HG03039 (cell line): ENCODE results near the gene ASIC3.
A peak's percentile ranks its signal among the peaks of the same experiment; 100 is the strongest.
"Not testable (repeated sequence)": the region's sequence is repeated elsewhere in the genome, so short reads cannot be mapped to it uniquely, and the experiment has no call there.

Experiments
- ATAC-seq: cut with Tn5 transposase; IDR thresholded peaks from one replicate; pipeline ENCODE4 v1.9.1; 2021; ENCODE audit warnings: mild to moderate bottlenecking, moderate library complexity; ENCODE audit not compliant: unreplicated experiment

ASIC3 gene

GRCh38 chr7:151013733-151014497 lies 34.4 kb upstream of the ASIC3 start:
- ATAC-seq = no peak

GRCh38 chr7:151014950-151015349 lies 33.4 kb upstream of the ASIC3 start:
- no peak for ATAC-seq

GRCh38 chr7:151015967-151016366 lies 32.4 kb upstream of the ASIC3 start:
- no peak for ATAC-seq

GRCh38 chr7:151016505-151016904 lies 31.8 kb upstream of the ASIC3 start:
- no peak for ATAC-seq

GRCh38 chr7:151016942-151017341 lies 31.4 kb upstream of the ASIC3 start:
- ATAC-seq = no peak

- no peak for ATAC-seq
These were observed 30.9 kb upstream of the ASIC3 start for GRCh38 chr7:151017370-151017952.

- ATAC-seq = peak; percentile 45
These were observed 30.3 kb upstream of the ASIC3 start for GRCh38 chr7:151017953-151018420.

GRCh38 chr7:151018421-151019129 lies 29.8 kb upstream of the ASIC3 start:
- no peak for ATAC-seq

GRCh38 chr7:151019130-151019447 lies 29.2 kb upstream of the ASIC3 start:
- ATAC-seq = no peak

GRCh38 chr7:151020231-151020630 lies 28.1 kb upstream of the ASIC3 start:
- no peak for ATAC-seq

GRCh38 chr7:151023232-151023631 lies 25.1 kb upstream of the ASIC3 start:
- no peak for ATAC-seq

- no peak for ATAC-seq
These were observed 23.8 kb upstream of the ASIC3 start, which contains the start of gene ATG9B for GRCh38 chr7:151024435-151025056. Gene ATG9B, minus strand, starts transcription at chr7:151024494. Its CDS starts 71 bp downstream, at chr7:151024423.

- ATAC-seq = no peak
These were observed 22.2 kb upstream of the ASIC3 start for GRCh38 chr7:151025924-151026671.

- ATAC-seq = not testable (repeated sequence)
These were observed 21.3 kb upstream of the ASIC3 start for GRCh38 chr7:151026771-151027727.

GRCh38 chr7:151027728-151028130 lies 20.6 kb upstream of the ASIC3 start:
- not testable (repeated sequence) for ATAC-seq

- peak; percentile 96 for ATAC-seq
These were observed 20.0 kb upstream of the ASIC3 start, which contains the start of gene ABCB8 for GRCh38 chr7:151028131-151028947. Gene ABCB8, plus strand, starts transcription at chr7:151028450. Its CDS starts 66 bp downstream, at chr7:151028516.

GRCh38 chr7:151028948-151029501 lies 19.3 kb upstream of the ASIC3 start:
- no peak for ATAC-seq

GRCh38 chr7:151031011-151031410 lies 17.3 kb upstream of the ASIC3 start:
- no peak for ATAC-seq
